ENCODE data around the gene TNS1.

TNS1 gene

GRCh38 chr2:217804791-217805667, 197.8 kb downstream of the TNS1 start:
- DNase-seq = no peak

DNA sequence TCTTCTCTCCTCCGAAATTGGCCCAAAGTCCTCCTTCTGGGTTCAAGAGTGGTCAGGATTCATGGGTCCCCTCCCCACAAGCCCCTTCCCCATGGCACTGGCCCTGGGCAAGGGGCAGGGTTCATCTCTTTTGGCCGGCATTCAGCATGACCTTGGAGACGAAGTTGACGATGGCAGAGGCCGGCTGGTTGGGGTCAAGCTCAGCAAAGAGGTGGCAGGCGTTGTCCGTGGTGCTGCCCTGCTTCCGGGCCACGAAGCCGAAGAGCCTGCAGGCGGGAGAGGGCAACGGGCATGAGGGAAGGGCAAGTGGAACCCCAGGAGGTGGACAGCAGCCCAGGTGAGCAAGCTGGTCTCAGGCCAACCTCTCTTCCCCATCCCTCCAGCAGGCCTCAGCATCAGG, 198.5 kb downstream of the TNS1 start:
- DNase-seq = no peak

- DNase-seq = no peak
Observed at GRCh38 chr2:217803653-217803960, 199.2 kb downstream of the TNS1 start.

DNA sequence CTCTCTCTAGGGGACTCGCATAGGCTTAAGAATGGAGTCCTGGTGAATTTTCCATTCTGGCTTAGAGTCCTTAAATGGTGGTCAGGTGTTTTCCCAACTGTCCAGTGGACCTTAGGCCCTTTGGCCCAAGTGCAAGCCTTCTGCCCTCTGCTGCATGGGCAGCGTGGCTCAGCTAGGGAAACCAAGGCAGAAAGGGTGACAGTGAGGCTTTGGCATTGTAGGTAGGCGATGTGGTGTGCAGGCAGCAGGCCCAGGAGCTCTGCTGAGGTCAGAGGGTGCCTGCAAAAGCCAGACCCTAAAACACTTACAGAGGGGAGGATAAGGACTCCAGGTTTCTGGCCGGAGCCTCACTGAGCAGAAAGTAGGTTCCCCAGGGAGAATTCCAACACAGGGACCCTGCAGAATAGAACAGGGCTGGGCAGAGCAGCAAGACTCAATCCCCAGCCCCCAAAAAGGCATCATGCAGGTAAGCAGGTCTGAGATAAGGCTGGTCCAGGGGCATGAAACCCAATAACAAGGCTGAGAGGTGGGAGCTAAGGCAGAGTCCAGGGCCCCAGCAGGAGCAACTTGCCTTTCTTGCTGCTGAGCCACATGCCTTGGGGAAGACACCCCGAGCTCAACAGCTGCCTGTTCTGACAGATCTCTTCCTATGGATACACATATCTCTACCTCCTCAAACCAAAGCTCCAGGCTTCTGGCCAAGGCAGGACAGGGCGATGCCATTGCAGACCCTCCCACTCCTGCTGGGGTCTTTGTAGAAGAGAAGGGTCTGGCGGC, 199.7 kb downstream of the TNS1 start:
- DNase-seq = no peak

- no peak for DNase-seq
Observed at GRCh38 chr2:217802266-217802665, 200.5 kb downstream of the TNS1 start.

DNA sequence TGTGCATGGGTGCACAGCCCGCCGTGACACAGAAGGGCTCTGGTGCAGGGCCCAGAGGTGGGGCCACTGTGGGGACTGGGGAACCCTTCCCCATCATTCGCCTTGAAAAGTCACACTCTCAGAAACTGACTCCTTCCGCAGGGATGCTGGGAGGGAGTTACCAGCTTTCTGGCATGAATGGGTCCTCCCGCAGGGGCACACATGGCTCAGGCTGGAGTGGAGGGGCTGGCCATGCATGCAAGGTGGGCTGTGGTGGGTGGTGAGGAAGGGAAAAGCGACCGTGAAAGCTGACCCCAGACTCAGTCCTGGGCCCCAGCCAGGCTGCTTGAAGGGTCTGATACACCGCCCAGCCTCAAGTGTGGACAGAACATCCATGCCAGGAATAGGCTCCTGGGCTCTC, 201.1 kb downstream of the TNS1 start:
- no peak for DNase-seq

DNA sequence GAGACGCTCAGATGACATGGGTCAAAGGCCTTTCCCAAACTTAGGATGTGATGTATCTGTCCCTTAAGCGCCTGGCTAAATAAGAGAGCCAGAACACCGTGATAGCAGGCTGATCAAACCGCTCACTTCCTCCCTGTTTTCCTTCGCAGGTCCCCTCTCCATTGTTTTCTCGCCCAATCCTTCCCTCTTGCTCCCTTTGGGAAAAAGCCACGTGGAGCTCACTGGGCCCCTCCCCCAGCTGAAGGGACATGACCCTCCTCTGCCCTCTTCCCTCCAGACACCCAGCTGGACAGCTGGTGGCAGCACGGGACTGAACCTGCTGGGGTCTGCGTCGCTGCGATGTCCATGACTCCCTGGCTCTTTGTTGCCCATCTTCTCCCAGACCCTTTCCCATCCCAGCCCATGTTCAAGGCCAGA, 201.7 kb downstream of the TNS1 start:
- no peak for DNase-seq

DNA sequence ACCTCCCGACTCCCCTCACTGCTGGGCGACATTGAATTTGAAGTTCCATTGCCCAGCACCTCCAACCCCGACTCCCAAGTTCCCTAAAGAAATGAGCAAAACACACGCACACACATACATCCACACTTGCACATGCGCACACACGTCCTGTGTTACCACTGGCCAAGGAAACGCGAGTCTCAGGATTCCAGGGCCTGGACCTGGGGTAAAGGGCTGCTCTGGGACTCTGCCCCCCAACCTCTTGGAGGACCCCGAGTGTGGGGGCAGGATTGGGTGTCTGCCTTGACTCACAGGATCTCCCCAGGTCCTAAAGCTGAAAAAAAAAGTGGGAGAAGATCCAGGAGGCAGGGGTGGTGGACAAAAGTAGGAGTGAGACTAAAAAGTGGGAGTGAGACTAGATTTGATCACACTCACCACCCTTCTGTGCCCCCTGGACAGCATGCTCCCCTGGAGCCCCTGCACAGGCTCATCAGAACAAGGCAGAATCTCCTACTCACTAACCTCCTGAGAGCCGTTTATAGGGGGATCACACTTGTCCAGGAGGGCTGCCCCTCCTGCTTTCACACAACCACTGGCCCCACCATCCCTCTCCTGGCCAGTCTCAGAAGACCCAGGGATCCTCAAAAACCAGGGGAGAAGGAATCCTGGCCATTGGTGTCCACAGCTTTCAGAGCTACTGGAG, 202.2 kb downstream of the TNS1 start:
- no peak for DNase-seq

DNA sequence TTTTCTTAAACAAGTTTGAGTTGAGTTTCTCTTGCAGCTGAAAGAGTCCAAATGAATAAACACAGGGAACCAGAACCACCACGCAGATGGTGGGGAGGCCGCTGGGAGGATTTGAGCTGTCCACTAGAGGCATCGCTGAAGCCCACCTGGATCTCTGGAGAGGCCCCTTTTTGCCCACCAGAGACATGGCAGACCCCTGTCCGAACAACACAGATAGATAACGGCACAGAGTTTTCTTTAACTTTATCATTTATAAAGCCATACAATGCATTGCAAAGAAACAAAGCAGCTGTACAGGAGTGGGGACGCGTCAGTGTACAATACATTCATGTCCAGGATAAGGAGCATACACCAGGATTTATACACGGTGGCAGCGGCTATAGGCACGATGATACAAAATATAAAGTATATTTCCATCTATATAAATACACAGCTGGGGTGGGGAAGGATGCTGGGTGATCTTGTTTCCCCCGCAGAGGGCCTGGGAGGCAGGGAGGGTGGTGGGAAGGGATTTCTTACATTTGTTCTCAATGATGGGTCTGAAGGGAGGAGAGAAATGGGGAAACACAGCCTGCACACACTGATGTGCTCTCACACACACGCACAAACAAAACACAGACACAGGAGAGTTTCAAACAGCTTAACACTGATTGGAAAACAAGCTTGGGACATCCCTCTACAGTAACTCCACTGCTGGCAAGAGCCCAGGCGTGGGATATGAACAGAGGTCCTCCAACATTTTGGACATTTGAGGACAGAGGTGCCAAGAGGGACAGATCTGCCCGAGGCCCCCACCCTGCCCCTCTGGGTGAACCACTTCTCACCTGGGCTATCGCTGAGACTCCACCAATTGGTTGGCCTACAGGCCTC, 203.0 kb downstream of the TNS1 start:
- no peak for DNase-seq

DNA sequence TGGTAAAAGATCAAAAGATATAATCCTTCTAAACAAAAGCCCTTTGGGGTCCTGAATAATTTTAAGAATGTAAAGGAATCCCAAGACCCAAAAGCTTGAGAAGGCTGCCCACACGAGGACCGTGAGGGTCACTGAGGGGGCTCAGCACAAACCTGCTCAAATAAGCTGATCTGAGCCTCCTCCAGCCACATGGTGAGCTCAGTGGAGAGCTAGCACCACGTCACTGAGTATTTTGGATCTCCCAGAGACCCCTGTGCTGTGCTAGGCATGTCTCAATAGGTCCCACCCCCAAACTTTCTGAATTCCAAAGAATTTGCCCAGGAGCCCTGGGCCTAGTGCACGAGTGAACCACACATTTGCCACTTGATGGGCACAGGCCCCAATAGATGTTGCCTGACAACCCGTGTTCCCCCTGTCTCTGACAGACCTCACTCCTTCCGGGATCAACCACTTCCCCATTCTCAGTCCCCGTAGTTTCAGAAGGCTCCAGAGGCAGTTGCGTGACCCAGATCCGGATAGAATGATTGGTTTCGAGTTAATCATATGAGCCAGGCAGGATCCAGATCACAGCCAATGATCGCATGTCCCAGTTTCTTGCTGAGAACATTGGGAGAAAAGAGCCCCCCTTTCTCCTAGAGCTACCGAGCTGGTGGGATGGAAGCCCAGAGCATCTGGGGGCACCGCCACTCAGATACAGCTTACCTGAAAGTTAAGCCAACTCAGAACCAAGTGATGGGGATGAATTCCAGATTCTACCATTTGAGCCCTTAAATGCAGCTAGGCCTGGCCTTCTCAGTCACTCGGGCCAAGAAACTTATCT, 203.8 kb downstream of the TNS1 start:
- peak; percentile 29 for DNase-seq

DNA sequence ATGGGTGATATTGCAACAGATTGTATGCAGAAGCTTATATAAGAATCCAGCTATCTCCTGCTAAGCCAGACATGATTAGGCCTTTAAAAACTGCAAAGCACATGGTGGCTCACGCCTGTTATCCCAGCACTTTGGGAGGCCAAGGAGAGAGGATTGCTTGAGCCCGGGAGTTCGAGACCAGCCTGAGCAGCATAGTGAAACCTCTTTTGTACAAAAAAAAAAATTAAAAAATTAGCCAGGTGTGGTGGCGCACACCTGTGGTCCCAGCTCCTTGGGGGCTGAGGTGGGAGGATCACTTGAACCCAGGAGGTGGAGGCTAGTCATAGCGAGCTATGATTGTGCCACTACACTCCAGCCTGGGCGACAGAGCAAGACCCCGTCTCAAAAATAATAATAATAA, 204.6 kb downstream of the TNS1 start:
- DNase-seq = no peak

DNA sequence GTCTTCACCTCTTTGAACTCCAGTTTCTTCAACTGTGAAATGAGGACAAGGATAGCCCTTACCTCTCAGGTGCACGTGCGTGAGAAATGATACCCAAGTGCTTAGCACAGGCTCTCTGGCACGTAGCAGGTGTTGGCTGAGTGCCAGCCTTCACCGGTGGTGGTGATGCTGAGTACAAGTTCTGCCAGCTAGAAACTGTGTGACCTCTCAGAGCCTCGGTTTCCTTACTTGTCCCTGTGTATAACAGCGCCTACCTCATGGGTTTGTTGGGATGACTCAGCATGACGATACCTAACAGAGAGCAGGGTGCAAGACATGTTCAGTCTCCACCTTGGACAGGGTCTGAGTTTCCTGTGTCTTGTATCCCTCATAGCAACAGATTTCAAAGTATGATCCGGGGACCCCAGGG, 205.1 kb downstream of the TNS1 start:
- no peak for DNase-seq

DNA sequence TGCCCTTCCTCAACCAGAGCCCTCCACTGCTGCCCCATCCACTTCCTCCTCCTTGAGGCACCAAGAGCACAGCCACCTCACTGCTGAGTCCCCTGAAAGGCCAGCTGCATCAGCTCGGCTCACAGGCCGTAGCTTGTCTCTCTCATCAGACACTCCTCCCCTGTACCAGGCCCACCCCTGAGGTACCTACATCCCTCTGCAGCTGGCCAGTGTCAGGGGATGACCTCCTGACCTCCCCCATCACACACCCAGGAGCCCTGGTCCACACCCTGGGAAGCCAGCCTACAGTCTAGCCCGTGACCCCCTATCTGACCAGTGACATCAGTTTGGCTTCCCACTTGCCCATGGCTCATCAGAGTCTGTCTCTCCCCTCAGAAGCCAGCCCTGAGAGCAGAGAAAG, 205.6 kb downstream of the TNS1 start:
- DNase-seq = no peak

DNA sequence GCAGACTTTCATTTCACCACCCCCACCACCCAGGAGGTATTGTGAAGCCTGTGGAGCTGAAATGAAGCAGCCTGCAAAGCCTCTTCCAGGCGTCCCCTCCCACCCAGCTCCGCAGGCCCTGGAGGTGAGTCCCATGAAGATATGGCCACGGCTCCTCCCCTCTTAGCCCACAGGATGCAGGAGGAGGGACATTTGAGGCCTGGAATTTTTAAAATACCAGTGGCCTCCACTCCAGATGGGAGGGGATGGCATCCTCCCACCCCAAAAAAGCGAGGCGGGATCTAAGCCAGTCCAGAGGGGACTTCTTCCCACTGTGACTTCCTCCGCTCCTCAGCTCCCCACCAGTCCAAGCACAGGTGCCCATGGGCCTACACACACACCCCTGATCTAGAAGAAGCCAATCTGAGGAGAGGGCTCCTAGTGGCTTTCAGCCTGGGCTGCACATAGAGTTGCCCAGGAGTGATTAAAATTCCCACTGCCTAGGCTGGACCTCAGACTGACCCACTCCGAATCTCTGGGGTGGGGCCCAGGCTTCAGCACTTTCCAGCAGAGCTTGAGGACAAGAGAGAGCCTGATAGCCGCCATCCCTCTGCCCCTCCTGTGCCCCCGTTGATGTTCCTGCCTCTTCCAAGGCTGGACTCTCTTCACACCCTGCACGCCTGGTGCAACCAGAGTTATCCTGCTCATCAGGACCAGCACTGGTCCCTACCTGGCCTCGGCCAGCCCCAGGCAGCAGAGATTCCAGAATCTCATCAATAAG, 206.9 kb downstream of the TNS1 start:
- DNase-seq = no peak

DNA sequence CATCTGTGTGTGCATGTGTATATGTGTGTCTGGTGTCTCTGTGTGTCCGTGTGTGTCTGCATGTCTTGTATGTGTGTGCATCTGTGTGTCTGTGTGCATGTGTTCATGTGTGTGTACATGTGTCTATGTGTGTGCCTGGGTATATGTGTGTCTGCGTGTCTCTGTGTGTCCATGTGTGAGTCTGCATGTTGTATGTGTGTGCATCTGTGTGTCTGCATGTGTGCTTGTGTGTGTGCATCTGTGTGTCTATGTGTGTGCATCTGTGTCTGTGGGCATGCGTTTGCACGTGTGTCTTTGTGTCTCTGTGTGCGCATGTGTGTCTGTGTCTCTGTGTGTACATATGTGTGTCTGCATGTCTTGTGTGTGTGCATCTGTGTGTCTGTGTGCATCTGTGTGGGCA, 207.7 kb downstream of the TNS1 start:
- DNase-seq = no peak

DNA sequence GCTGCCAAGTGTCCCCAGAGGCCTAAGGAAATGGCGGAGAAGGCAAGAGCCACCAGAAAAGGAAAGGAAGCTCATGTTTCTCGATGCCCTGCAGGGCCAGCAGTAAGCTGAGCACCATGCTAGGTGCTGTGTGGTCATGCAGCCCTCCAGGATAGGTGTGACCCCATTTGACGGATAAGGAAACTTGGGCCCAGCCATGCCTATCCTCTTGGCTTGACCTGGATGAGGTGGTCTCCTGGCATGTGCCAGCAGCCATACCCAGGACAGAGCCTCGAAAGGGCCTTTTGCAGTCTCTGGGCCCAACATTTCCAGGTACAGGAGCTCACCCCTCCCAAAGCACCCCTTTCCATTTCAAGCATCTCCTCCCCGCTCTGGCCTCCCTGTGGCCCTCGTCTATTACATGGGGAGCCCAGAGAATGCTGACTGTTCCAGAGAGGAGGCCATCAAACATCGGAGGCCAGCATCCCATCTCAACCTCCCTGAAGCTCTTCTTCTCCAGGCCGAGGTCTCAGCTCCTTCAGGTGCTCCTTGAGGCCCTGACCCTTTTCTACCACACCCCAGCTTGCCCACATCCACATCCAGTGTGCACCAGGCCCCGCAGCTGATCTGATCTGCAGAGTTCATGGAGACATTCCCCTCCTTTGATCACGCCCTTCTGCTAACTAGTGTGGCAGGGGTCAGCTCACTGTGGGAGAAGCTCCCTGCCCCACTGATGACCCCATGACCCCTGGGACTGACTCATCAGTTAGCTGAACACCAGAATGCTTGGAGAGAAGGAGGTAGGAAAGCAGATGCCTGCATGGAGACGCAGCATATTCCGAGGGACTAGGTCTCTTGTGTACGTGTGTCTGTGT, 208.4 kb downstream of the TNS1 start:
- DNase-seq = no peak

DNA sequence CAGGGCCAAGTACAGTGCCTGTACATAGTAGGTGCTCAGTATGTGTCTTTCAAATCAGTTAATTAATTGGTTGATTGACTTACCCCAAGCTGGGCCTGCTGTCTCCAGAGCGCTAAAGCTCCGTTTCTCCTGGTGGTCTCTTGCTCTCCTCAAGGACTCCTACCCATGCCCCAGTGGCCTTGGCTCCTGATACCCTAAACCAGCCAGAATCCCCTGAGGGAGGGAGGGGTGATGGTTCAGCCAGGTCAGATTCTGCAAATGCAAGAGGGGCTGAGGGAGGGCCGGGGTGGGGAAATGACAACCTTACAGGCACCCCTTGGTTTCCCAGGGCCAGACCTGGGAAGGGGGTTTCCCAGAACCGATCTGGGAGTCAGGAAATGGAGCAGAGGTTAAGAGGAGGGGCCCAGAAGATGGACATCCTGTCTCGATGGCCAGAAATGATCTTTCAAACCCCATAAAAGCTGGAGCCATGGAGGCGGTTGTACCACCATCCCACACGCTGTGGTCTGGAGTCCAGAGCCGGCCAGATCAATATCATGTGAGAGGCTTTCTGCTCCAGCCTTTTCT, 209.1 kb downstream of the TNS1 start:
- DNase-seq = no peak

DNA sequence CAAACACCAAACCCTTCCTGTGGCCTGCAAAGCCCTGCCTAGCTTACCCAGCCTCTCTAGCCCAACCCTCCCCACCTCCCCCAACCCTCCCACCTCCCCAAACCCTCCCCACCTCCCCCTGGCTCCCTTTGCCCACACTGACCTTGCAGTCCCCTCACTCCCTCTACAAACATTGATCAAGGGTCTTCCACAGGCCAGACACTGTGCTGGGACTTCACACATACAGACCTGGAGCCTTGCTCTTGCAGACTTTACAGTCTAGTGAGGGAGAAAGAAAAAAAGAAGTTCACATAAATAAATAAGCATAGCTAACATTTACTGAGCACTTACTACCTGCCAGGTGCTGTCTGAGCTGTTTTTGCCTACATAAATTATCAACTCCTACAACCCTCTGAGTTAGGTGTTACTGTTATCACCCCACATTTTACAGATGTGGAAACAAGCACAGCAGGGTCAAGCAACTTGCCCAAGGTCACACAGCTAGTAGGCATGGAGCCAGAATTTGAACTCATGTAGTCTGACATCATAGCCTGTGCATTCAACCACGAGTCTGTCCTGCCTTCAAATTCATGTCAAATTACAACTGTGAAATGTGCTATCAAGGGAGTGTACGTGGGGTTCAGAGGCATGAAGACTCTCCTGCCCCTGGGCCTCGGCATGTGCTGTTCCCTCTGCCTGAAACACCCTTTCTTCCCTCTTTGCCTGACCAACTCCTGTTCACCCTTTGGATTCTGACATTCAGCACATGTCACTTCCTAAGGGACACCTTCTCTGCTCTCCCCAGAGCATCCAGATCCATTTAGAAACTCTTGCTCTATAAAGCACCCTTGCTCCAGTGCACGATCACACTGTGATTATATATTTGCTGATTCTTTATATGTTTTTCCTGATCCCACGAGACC, 209.9 kb downstream of the TNS1 start:
- no peak for DNase-seq

- DNase-seq = no peak
Observed at GRCh38 chr2:217791551-217791950, 211.2 kb downstream of the TNS1 start.

All from CD4-positive, alpha-beta T cell treated with Interleukin-17A for 1 hour (primary cell).